Stimulated activated CD8-positive, alpha-beta memory T cell treated with anti-CD3 and anti-CD28 coated beads, Interleukin-4, amount 100 ng/mL, for 24 hours (primary cell): ENCODE measurements around the gene CYTL1.
"Not testable (repeated sequence)": the region's sequence is repeated elsewhere in the genome, so short reads cannot be mapped to it uniquely, and the experiment has no call there.

ENCODE experiments used
- DNase-seq: peaks from one replicate; pipeline ENCODE4 v3.0.0-alpha.2; 2020; ENCODE audit warnings: low read depth

CYTL1 gene

GRCh38 chr4:5019274-5019673 lies at the start of gene CYTL1:
TSS of gene CYTL1 (minus strand) at chr4:5019458. CDS start at chr4:5019445, 13 bp downstream.
- DNase-seq, result no peak

GRCh38 chr4:5067908-5068307 lies 48.6 kb upstream of the CYTL1 start:
- DNase-seq, result no peak

- not testable (repeated sequence) for DNase-seq
Measured at GRCh38 chr4:5066968-5067367, 47.7 kb upstream of the CYTL1 start.

- DNase-seq, result no peak
Measured at GRCh38 chr4:5066101-5066500, 46.8 kb upstream of the CYTL1 start.

GRCh38 chr4:5055411-5055810 lies 36.2 kb upstream of the CYTL1 start:
- no peak for DNase-seq

- DNase-seq, result no peak
Measured at GRCh38 chr4:5054532-5054931, 35.3 kb upstream of the CYTL1 start.

GRCh38 chr4:5052726-5053425 lies 33.6 kb upstream of the CYTL1 start:
- DNase-seq, result no peak

GRCh38 chr4:5052204-5052702 lies 33.0 kb upstream of the CYTL1 start:
- no peak for DNase-seq

GRCh38 chr4:5051278-5052203 lies 32.3 kb upstream of the CYTL1 start, which contains the start of gene STK32B:
TSS of gene STK32B (plus strand) at chr4:5051480.
- DNase-seq, result no peak

GRCh38 chr4:5050520-5051277 lies 31.4 kb upstream of the CYTL1 start:
- DNase-seq, result peak; percentile 11

GRCh38 chr4:5048721-5049120 lies 29.5 kb upstream of the CYTL1 start:
- DNase-seq, result no peak

- DNase-seq, result no peak
Measured at GRCh38 chr4:5045097-5045496, 25.8 kb upstream of the CYTL1 start.

GRCh38 chr4:5044341-5044740 lies 25.1 kb upstream of the CYTL1 start:
- no peak for DNase-seq

GRCh38 chr4:5043579-5043978 lies 24.3 kb upstream of the CYTL1 start:
- DNase-seq, result no peak

- no peak for DNase-seq
Measured at GRCh38 chr4:5041699-5042098, 22.4 kb upstream of the CYTL1 start.

- no peak for DNase-seq
Measured at GRCh38 chr4:5040856-5041620, 21.8 kb upstream of the CYTL1 start.

- DNase-seq, result no peak
Measured at GRCh38 chr4:5039800-5040199, 20.5 kb upstream of the CYTL1 start.

- no peak for DNase-seq
Measured at GRCh38 chr4:5037553-5038551, 18.6 kb upstream of the CYTL1 start.

GRCh38 chr4:5036239-5036638 lies 17.0 kb upstream of the CYTL1 start:
- no peak for DNase-seq

- no peak for DNase-seq
Measured at GRCh38 chr4:5034206-5034605, 14.9 kb upstream of the CYTL1 start.
